RWPE1 (cell line): Measurements from ENCODE around the gene TRIM38.

Source experiments
- CTCF ChIA-PET: fragments of 350-600 bp; sonication (Branson Sonifier 250); formaldehyde crosslinking; extraction: SDS; loops from one replicate; lab custom pipeline; 2021; lab: Yijun Ruan, JAX
- POLR2A ChIA-PET: fragments of 400-600 bp; formaldehyde crosslinking; extraction: SDS; loops from one replicate; lab custom pipeline; 2020; ENCODE audit warnings: antibody characterized with exemption; ENCODE audit not compliant: low non-redundant PET; lab: Yijun Ruan, JAX
- DNase-seq: peaks from one replicate; pipeline ENCODE4 v3.0.0; 2012; ENCODE audit warnings: low spot score
- H3K27ac ChIP-seq: fragments of 450-650 bp; 2 replicates; pipeline ENCODE4 v1.5.1; 2017
- TF ChIP-seq, protein P1 (sequence below): fragments of 450-650 bp; conservative IDR thresholded peaks from 2 replicates; pipeline ENCODE4 v1.5.1; 2017; ENCODE audit warnings: low read depth, mild to moderate bottlenecking

Gene TRIM38

DNA sequence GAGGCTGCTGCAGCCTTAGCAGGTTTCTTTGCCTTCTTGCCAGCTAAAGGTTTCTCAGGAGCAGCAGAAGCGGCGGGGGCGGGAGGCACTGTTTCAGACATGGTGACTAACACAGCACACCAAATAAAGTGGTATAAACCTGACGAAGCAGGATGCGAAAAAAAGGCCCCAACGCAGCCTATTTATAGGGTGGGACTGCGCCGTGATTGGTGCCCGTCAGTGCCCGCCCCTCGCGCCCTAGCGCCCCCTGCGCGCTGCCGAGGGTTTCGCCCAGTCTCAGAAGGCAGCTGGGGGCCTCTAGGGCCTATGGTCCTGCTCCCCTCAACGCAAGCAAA is 55.0 kb downstream of the TRIM38 start:
- H3K27ac ChIP-seq, result peak overlapping the region; percentile 88
- POLR2A ChIA-PET, result interaction anchor here (0.9 to 1.1 kb wide), 2 partner anchors 14 to 25 kb away, joined by 3 to 4 read pairs; no protein-coding TSS in a partner anchor
- CTCF ChIA-PET, result interaction anchor here (0.6 to 3.1 kb wide), 4 partner anchors 11 to 739 kb away, joined by 3 to 13 read pairs (median 6); no protein-coding TSS in a partner anchor
- TF ChIP-seq, protein P1, sequence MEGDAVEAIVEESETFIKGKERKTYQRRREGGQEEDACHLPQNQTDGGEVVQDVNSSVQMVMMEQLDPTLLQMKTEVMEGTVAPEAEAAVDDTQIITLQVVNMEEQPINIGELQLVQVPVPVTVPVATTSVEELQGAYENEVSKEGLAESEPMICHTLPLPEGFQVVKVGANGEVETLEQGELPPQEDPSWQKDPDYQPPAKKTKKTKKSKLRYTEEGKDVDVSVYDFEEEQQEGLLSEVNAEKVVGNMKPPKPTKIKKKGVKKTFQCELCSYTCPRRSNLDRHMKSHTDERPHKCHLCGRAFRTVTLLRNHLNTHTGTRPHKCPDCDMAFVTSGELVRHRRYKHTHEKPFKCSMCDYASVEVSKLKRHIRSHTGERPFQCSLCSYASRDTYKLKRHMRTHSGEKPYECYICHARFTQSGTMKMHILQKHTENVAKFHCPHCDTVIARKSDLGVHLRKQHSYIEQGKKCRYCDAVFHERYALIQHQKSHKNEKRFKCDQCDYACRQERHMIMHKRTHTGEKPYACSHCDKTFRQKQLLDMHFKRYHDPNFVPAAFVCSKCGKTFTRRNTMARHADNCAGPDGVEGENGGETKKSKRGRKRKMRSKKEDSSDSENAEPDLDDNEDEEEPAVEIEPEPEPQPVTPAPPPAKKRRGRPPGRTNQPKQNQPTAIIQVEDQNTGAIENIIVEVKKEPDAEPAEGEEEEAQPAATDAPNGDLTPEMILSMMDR, result peak; percentile 56
- peak; percentile 81 for DNase-seq

DNA sequence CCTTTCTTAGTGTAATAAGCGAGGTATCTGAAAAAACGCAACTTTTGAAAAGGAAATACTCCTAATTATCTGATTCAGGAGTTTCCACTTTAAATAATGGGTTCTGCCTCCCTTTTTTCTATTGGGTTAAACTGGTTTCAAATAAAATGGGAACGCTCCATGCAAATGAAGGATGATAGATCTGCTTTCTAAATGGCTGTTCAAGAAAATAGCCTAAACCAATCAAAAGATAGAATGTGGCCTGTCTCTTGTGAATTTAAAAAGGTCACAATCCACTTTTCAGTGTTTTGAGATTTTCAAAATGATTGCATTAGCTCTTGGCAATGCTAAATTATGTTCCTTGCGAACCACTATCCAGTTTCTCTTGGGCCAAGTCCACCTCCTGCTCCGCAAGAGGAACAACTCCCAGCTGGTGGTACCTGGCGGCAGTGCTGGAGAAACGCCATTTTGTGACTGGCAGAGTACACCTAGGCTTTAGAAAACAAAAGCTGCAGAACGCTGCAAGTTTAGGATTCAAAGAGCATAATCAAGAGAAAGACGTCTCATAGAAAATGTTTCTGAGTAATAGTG is 56.7 kb downstream of the TRIM38 start:
- CTCF ChIA-PET, result interaction anchor here (2.1 kb wide), 1 partner anchor 17 kb away, joined by 7 read pairs; no protein-coding TSS in a partner anchor
- DNase-seq, result no peak
- H3K27ac ChIP-seq, result peak overlapping the region; percentile 82
- TF ChIP-seq, protein P1, result no peak
- POLR2A ChIA-PET, result interaction anchor here (0.8 kb wide), 1 partner anchor 139 kb away, joined by 3 read pairs; no protein-coding TSS in a partner anchor

DNA sequence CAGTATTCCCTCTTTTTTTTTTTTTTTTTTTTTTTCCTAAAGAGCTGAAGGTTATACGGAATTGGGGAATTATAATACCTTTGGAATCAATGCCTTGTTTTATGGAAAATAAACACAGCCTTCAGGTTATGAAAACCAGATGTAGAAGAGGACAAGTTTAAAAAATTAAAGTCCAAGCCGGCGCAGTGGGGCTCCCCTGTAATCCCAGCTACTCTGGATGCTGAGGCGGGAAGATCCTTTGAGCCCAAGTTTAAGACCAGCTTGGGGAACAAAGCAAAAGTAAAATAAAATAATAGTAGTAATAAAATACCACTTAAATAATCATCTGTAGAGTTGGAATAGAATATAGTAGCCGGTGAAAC is 57.3 kb downstream of the TRIM38 start:
- TF ChIP-seq, protein P1, result no peak
- ChIA-PET CTCF (interaction anchor here (1.1 to 2.1 kb wide), 2 partner anchors 18 to 28 kb away, joined by 3 to 7 read pairs; no protein-coding TSS in a partner anchor), POLR2A (interaction anchor here (0.5 to 0.9 kb wide), 3 partner anchors 28 to 1291 kb away, joined by 3 to 5 read pairs (median 3); no protein-coding TSS in a partner anchor)
- peak overlapping the region; percentile 99 for H3K27ac ChIP-seq
- DNase-seq, result no peak

DNA sequence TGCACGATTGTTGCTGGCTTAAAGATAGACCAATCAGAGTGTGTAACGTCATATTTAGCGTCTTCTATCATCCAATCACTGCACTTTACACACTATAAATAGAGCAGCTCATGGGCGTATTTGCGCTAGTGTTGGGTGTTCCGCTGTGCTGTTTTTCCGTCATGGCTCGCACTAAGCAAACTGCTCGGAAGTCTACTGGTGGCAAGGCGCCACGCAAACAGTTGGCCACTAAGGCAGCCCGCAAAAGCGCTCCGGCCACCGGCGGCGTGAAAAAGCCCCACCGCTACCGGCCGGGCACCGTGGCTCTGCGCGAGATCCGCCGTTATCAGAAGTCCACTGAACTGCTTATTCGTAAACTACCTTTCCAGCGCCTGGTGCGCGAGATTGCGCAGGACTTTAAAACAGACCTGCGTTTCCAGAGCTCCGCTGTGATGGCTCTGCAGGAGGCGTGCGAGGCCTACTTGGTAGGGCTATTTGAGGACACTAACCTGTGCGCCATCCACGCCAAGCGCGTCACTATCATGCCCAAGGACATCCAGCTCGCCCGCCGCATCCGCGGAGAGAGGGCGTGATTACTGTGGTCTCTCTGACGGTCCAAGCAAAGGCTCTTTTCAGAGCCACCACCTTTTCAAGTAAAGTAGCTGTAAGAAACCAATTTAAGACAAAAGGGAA is 57.9 kb downstream of the TRIM38 start:
- H3K27ac ChIP-seq, result peak overlapping the region; percentile 99
- ChIA-PET POLR2A (interaction anchor here (0.5 to 1.5 kb wide), 5 partner anchors 28 to 1291 kb away, joined by 3 to 5 read pairs (median 3); a partner anchor contains a TSS), CTCF (interaction anchor here (1.1 to 2.1 kb wide), 2 partner anchors 18 to 28 kb away, joined by 3 to 7 read pairs; no protein-coding TSS in a partner anchor)
- peak; percentile 97 for DNase-seq
- TF ChIP-seq, protein P1, result no peak

DNA sequence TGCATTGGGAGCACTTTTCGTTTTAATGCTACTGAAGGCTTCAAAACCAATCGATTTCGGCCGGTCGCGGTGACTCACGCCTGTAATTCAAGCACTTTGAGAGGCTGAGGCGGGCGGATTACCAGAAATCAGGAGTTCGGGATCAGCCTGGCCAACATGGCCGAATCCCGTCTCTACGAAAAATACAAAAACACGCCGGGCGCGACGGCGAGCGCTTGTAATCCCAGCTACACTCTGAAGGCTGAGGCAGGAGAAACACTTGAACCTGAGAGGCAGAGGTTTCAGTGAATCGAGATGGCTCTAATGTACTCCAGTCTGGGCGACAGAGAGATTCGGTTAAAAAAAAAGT is 58.4 kb downstream of the TRIM38 start:
- ChIA-PET CTCF (interaction anchor here (1.1 to 2.1 kb wide), 2 partner anchors 19 to 29 kb away, joined by 3 to 7 read pairs; no protein-coding TSS in a partner anchor), POLR2A (interaction anchor here (1.5 kb wide), 2 partner anchors 29 to 229 kb away, joined by 3 to 4 read pairs; a partner anchor contains a TSS)
- H3K27ac ChIP-seq, result peak overlapping the region; percentile 99
- TF ChIP-seq, protein P1, result no peak
- DNase-seq, result no peak

DNA sequence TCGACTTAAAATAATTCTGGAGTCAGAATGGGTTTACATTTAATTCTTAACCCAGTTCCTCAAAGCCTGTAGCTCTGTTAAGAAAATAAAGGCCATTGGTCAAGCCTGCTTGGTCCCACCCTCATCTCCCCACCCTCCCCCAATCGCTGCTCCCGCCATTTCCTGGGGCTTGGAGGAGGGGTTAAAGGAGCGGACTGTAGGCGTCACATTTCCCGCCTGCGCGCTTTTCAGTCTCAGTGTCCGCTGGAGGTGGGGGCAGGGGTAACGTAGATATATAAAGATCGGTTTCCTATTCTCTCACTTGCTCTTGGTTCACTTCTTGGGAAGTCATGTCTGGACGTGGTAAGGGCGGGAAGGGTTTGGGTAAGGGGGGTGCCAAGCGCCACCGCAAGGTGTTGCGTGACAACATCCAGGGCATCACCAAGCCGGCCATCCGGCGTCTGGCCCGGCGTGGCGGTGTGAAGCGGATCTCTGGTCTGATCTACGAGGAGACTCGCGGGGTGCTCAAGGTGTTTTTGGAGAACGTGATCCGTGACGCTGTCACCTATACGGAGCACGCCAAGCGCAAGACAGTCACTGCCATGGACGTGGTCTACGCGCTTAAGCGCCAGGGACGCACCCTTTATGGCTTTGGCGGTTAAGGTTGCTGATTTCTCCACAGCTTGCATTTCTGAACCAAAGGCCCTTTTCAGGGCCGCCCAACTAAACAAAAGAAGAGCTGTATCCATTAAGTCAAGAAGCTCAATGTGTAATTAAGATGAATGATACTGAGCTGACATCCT is 58.9 kb downstream of the TRIM38 start:
- ChIA-PET POLR2A (interaction anchor here (0.6 to 1.5 kb wide), 3 partner anchors 12 to 229 kb away, joined by 3 to 4 read pairs (median 4); a partner anchor contains a TSS), CTCF (no interaction called here)
- DNase-seq, result peak; percentile 94
- H3K27ac ChIP-seq, result peak overlapping the region; percentile 99
- TF ChIP-seq, protein P1, result no peak
